Mesendoderm (in vitro differentiated cells): ENCODE data around the gene HELZ.
"Not testable (repeated sequence)": the region's sequence is repeated elsewhere in the genome, so short reads cannot be mapped to it uniquely, and the experiment has no call there.

Experiments
- DNase-seq: peaks from one replicate; pipeline ENCODE4 v3.0.0; 2013
- H2AK5ac ChIP-seq: 2 replicates; pipeline ENCODE4 v1.6.1; 2013; ENCODE audit warnings: low read length, inconsistent platforms
- H2BK120ac ChIP-seq: 2 replicates; pipeline ENCODE4 v1.6.1; 2013; ENCODE audit warnings: low read depth, mild to moderate bottlenecking, low read length, moderate library complexity, mixed read lengths
- H2BK15ac ChIP-seq: replicated peaks from 2 replicates; pipeline ENCODE4 v1.6.1; 2013; ENCODE audit warnings: low read depth, mild to moderate bottlenecking, moderate library complexity
- H2BK5ac ChIP-seq: 2 replicates; pipeline ENCODE4 v1.6.1; 2013; ENCODE audit warnings: low read length, inconsistent platforms
- H3K18ac ChIP-seq: 2 replicates; pipeline ENCODE4 v1.6.1; 2013; ENCODE audit warnings: mild to moderate bottlenecking, low read length, mixed read lengths
- H3K23ac ChIP-seq: one replicate; pipeline ENCODE4 v1.6.1; 2013; ENCODE audit warnings: low read length
- H3K27ac ChIP-seq: 2 replicates; pipeline ENCODE4 v1.5.1; 2013; ENCODE audit warnings: low read depth, mild to moderate bottlenecking, inconsistent platforms, low read length, moderate library complexity
- H3K27me3 ChIP-seq: 2 replicates; pipeline ENCODE4 v1.6.1; 2013; ENCODE audit warnings: low read length, control low read depth, mild to moderate bottlenecking, inconsistent platforms; ENCODE audit not compliant: insufficient read depth, poor library complexity
- H3K36me3 ChIP-seq: 2 replicates; pipeline ENCODE4 v1.6.1; 2013; ENCODE audit warnings: low read length, inconsistent platforms; ENCODE audit not compliant: control insufficient read depth, insufficient read depth
- H3K4ac ChIP-seq: one replicate; pipeline ENCODE4 v1.6.1; 2013; ENCODE audit warnings: low read depth, mild to moderate bottlenecking, low read length, moderate library complexity
- H3K4me1 ChIP-seq: 2 replicates; pipeline ENCODE4 v1.6.1; 2013; ENCODE audit warnings: low read depth, low read length, inconsistent platforms; ENCODE audit not compliant: control insufficient read depth
- H3K4me2 ChIP-seq: 2 replicates; pipeline ENCODE4 v1.6.1; 2013; ENCODE audit warnings: low read length
- H3K4me3 ChIP-seq: 2 replicates; pipeline ENCODE4 v1.5.1; 2013; ENCODE audit warnings: mild to moderate bottlenecking, low read length
- H3K56ac ChIP-seq: one replicate; pipeline ENCODE4 v1.6.1; 2013; ENCODE audit warnings: low read length
- H3K79me1 ChIP-seq: 2 replicates; pipeline ENCODE4 v1.6.1; 2013; ENCODE audit warnings: low read length, inconsistent platforms
- H3K79me2 ChIP-seq: 2 replicates; pipeline ENCODE4 v1.6.1; 2013; ENCODE audit warnings: mild to moderate bottlenecking, low read length; ENCODE audit not compliant: control insufficient read depth, insufficient read depth
- H3K9ac ChIP-seq: 2 replicates; pipeline ENCODE4 v1.6.1; 2013; ENCODE audit warnings: low read length, inconsistent platforms
- H4K5ac ChIP-seq: one replicate; pipeline ENCODE4 v1.6.1; 2013; ENCODE audit warnings: low read length
- H4K8ac ChIP-seq: one replicate; pipeline ENCODE4 v1.6.1; 2013; ENCODE audit warnings: low read depth, mild to moderate bottlenecking, control low read depth, low read length, moderate library complexity
- WGBS: extraction: QIAGEN DNeasy Blood & Tissue Kit; methylation state at CpG from one replicate; pipeline ENCODE4 v1.1.7; 2013; ENCODE audit warnings: low lambda C conversion rate, missing lambda C conversion rate; ENCODE audit not compliant: insufficient coverage; ENCODE audit errors: extremely low coverage; 5-methylcytosine and 5-hydroxymethylcytosine counted together

The HELZ gene

DNA sequence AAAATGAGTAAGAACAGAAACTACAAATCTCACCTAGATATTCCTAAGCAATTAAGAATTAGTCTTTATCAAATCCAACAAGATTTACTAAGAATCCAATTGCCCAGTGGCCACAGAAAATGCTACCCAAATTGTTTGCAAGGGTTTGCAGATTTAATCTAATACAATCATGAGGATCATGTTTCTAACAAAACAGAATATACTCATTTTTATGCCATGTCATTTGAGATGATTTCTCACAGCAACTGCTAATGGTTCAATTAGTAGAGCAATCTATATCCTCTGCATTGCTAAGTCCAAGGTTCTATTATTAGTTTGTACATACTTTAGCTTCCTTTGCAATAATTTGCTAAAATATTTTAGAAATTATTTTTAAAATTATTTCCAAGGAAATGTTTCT lies 41.2 kb downstream of the HELZ start:
- no peak overlapping the region for H4K8ac ChIP-seq
- H4K5ac ChIP-seq = no peak overlapping the region
- no peaks in the 10 kb centered on the region for H3K79me2 ChIP-seq
- H2BK5ac ChIP-seq = no peak overlapping the region
- no peak overlapping the region for H2BK15ac ChIP-seq
- H3K4me3 ChIP-seq = no peak overlapping the region
- H3K36me3 ChIP-seq = no peaks in the 10 kb centered on the region
- no peaks in the 10 kb centered on the region for H3K4me1 ChIP-seq
- no peak overlapping the region for H3K4ac ChIP-seq
- H3K56ac ChIP-seq = no peak overlapping the region
- no peak overlapping the region for H2AK5ac ChIP-seq
- no peak overlapping the region for H3K23ac ChIP-seq
- H3K27me3 ChIP-seq = no peaks in the 10 kb centered on the region
- H3K27ac ChIP-seq = no peak overlapping the region
- H2BK120ac ChIP-seq = no peak overlapping the region
- no peak overlapping the region for H3K4me2 ChIP-seq
- no peaks in the 10 kb centered on the region for H3K79me1 ChIP-seq
- no peak overlapping the region for H3K9ac ChIP-seq
- DNase-seq = no peak
- H3K18ac ChIP-seq = no peak overlapping the region

DNA sequence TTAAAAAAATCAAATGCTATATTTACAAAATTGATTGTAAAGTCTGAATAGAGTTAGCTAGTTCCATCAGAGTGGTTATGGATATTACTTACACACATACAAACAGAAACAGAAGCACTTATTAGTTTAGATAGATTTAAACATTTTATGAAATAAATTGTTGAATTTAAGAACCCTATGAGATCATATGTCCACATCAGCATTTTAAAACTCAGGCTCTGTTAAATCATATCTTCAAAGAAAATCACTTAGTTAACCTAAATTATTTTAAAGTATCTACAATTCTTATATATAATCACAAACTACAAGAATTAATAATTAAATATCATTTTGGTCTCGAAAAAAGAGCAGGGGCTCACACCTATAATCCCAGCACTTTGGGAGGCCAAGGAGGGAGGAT lies 42.5 kb downstream of the HELZ start:
- no peaks in the 10 kb centered on the region for H3K79me1 ChIP-seq
- no peak overlapping the region for H4K5ac ChIP-seq
- H3K27me3 ChIP-seq = no peaks in the 10 kb centered on the region
- H3K4me3 ChIP-seq = no peak overlapping the region
- H3K9ac ChIP-seq = no peak overlapping the region
- H2BK5ac ChIP-seq = no peak overlapping the region
- H3K4ac ChIP-seq = no peak overlapping the region
- no peak overlapping the region for H3K56ac ChIP-seq
- no peak overlapping the region for H2BK15ac ChIP-seq
- no peak overlapping the region for H2AK5ac ChIP-seq
- H3K36me3 ChIP-seq = peaks cover 1% of the 10 kb centered on the region
- H3K27ac ChIP-seq = no peak overlapping the region
- no peaks in the 10 kb centered on the region for H3K4me1 ChIP-seq
- H3K23ac ChIP-seq = no peak overlapping the region
- WGBS = no CpG with 5 or more reads among the region's 1 CpG
- H3K4me2 ChIP-seq = no peak overlapping the region
- H3K79me2 ChIP-seq = no peaks in the 10 kb centered on the region
- DNase-seq = no peak
- H2BK120ac ChIP-seq = no peak overlapping the region
- H4K8ac ChIP-seq = no peak overlapping the region
- H3K18ac ChIP-seq = no peak overlapping the region

DNA sequence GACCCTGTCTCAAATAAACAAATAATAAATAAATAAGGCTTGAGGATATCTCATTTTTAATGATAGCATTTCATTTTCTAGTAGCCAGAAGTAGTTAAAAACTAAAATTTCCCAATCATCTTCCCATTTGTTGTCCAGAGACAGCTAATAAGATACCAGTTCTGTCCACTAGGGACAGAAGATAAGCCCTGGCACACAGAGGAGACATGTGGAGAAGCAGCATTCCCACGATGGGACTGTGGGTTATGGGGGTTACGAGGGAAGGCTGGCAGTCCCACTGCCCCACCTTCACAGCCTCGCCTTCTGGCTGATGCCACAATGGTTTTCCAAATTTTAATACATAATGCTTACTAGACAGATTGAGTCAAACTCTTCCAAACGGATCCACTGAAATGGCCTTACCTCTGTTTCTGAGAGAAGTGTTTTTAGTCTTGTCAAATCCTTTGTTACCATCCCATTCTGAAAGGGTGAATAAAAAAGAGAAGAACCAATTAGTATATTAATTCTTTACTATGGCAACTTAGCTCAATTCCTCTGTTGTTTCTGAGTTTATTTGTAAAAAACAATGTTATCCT lies 44.2 kb downstream of the HELZ start:
- H3K4me2 ChIP-seq = no peak overlapping the region
- DNase-seq = peak; percentile 46
- H3K9ac ChIP-seq = no peak overlapping the region
- H3K4me3 ChIP-seq = no peak overlapping the region
- H3K27me3 ChIP-seq = no peaks in the 10 kb centered on the region
- WGBS = no CpG with 5 or more reads among the region's 4 CpGs
- H2AK5ac ChIP-seq = no peak overlapping the region
- H3K36me3 ChIP-seq = peaks cover 3% of the 10 kb centered on the region
- H2BK5ac ChIP-seq = no peak overlapping the region
- no peak overlapping the region for H2BK120ac ChIP-seq
- no peak overlapping the region for H4K5ac ChIP-seq
- H2BK15ac ChIP-seq = no peak overlapping the region
- H3K56ac ChIP-seq = no peak overlapping the region
- no peak overlapping the region for H3K4ac ChIP-seq
- no peak overlapping the region for H3K23ac ChIP-seq
- H3K79me1 ChIP-seq = no peaks in the 10 kb centered on the region
- no peaks in the 10 kb centered on the region for H3K79me2 ChIP-seq
- no peak overlapping the region for H3K18ac ChIP-seq
- H3K4me1 ChIP-seq = no peaks in the 10 kb centered on the region
- no peak overlapping the region for H3K27ac ChIP-seq
- no peak overlapping the region for H4K8ac ChIP-seq

DNA sequence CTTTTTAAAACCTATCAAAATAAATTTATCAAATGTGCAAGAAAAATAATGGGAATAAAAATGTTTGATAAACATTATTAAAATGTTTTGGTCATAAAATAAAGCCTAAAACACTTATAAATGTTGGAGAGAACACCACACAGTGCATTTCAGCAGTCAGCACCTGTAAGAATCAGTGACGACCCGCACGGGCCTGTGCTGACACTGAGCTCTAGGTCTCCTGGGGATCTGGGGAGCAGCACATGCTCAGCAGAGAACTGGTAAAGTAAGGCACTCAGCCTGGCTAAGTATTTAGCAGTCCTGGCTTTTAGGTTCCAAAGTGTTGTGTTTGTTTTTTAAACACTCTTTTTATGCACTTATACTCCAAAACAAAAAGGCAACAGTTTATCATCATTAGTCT lies 46.9 kb downstream of the HELZ start:
- DNase-seq = no peak
- H3K27me3 ChIP-seq = no peaks in the 10 kb centered on the region
- H3K4me2 ChIP-seq = no peak overlapping the region
- H2BK15ac ChIP-seq = no peak overlapping the region
- no peak overlapping the region for H3K23ac ChIP-seq
- H3K36me3 ChIP-seq = peaks cover 5% of the 10 kb centered on the region
- no peak overlapping the region for H3K4ac ChIP-seq
- no peak overlapping the region for H4K8ac ChIP-seq
- no peak overlapping the region for H3K9ac ChIP-seq
- no peak overlapping the region for H4K5ac ChIP-seq
- no peak overlapping the region for H3K27ac ChIP-seq
- H2AK5ac ChIP-seq = no peak overlapping the region
- no CpG with 5 or more reads among the region's 3 CpGs for WGBS
- no peaks in the 10 kb centered on the region for H3K4me1 ChIP-seq
- H3K18ac ChIP-seq = no peak overlapping the region
- no peak overlapping the region for H3K56ac ChIP-seq
- no peak overlapping the region for H3K4me3 ChIP-seq
- no peaks in the 10 kb centered on the region for H3K79me2 ChIP-seq
- no peaks in the 10 kb centered on the region for H3K79me1 ChIP-seq
- H2BK120ac ChIP-seq = no peak overlapping the region
- H2BK5ac ChIP-seq = no peak overlapping the region

DNA sequence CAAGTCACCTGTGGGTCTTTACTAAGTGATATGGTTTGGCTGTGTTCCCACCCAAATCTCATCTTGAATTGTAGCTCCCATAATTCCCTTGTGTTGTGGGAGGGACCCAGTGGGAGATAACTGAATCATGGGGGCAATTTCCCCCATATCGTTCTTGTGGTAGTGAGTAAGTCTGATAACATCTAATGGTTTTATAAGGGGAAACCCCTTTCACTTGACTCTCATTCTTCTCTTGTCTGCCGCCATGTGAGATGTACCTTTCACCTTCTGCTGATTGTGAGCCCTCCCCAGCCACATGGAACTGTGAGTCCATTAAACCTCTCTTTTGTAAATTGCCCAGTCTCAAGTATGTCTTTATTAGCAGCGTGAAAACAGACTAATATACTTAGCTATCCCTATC lies 48.0 kb downstream of the HELZ start:
- not testable (repeated sequence) for H4K5ac ChIP-seq, H3K79me1 ChIP-seq, H3K4me3 ChIP-seq, H4K8ac ChIP-seq, H2BK15ac ChIP-seq, H3K56ac ChIP-seq, H3K18ac ChIP-seq, H3K27me3 ChIP-seq, H3K27ac ChIP-seq, H3K4ac ChIP-seq, H2BK120ac ChIP-seq, H3K79me2 ChIP-seq, H3K23ac ChIP-seq, H3K9ac ChIP-seq, H2BK5ac ChIP-seq, H2AK5ac ChIP-seq, DNase-seq, H3K36me3 ChIP-seq, H3K4me1 ChIP-seq, H3K4me2 ChIP-seq
- no CpG with 5 or more reads among the region's 3 CpGs for WGBS

DNA sequence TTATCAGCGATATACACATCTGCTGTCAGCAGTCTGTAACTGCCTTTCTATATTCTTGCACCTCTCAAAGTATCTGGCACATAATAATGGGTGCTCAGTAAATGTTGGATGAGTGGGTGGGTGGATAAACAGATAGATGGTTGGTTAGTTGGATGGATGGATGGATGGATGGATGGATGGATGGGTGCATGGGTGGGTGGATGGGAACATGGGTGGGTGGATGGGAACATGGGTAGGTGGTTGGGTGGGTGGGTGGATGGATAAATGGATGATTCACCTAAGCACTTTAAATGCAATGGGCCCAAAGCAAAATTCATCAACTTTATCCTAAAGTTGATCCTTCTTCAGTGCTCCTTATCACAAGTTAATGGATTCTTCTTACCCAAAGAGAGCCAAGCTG lies 48.6 kb downstream of the HELZ start:
- no peak overlapping the region for H4K8ac ChIP-seq
- H3K79me1 ChIP-seq = no peaks in the 10 kb centered on the region
- H2BK120ac ChIP-seq = no peak overlapping the region
- no peak overlapping the region for H4K5ac ChIP-seq
- H3K18ac ChIP-seq = no peak overlapping the region
- no peaks in the 10 kb centered on the region for H3K27me3 ChIP-seq
- no peak overlapping the region for H3K4me2 ChIP-seq
- no peak overlapping the region for H3K56ac ChIP-seq
- no peaks in the 10 kb centered on the region for H3K4me1 ChIP-seq
- no peak overlapping the region for H2AK5ac ChIP-seq
- DNase-seq = no peak
- H3K79me2 ChIP-seq = no peaks in the 10 kb centered on the region
- no peak overlapping the region for H3K4me3 ChIP-seq
- H3K9ac ChIP-seq = no peak overlapping the region
- H3K4ac ChIP-seq = no peak overlapping the region
- H3K36me3 ChIP-seq = peaks cover 5% of the 10 kb centered on the region
- no peak overlapping the region for H2BK5ac ChIP-seq
- whole genome bisulfite sequencing = no CpG with 5 or more reads among the region's 1 CpG
- H2BK15ac ChIP-seq = no peak overlapping the region
- no peak overlapping the region for H3K27ac ChIP-seq
- H3K23ac ChIP-seq = no peak overlapping the region
